Hematopoietic multipotent progenitor cell treated with erythropoietin and hydrocortisone succinate and interleukin-3 and kit ligand, for 17 days (in vitro differentiated cells): Measurements from ENCODE around the gene STC2.

ENCODE experiments used
- DNase-seq: peaks from one replicate; pipeline ENCODE4 v3.0.0-alpha.2; 2015; ENCODE audit warnings: low spot score

Gene STC2

GRCh38 chr5:173312821-173313220 is 15.4 kb downstream of the STC2 start:
- DNase-seq, result no peak

- DNase-seq, result no peak
Measured at GRCh38 chr5:173311818-173312585, 16.2 kb downstream of the STC2 start.

GRCh38 chr5:173310861-173311785 is 17.1 kb downstream of the STC2 start:
- DNase-seq, result no peak

GRCh38 chr5:173310218-173310769 is 17.9 kb downstream of the STC2 start:
- DNase-seq, result no peak

DNA sequence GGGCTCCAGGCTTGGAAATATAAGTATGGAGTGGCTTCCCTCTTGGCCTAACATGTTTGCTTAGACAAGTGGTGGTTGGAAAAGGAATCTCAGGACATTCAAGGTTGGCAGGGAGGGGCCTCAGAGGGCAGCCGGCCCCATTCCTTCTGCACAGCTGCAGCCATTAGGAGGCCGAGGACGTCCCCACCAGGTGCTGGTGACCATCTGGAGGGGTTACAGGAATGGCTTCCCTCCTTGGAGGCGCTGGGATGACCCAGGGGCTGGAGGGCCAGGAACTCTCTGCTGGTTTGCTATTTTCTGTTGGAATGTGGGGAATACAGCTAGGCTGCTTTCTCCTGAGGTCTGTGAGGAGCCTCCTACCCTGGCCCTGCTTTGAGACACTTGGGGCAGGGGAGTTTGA is 18.5 kb downstream of the STC2 start:
- DNase-seq, result no peak

GRCh38 chr5:173308226-173308625 is 20.0 kb downstream of the STC2 start:
- DNase-seq, result no peak

- DNase-seq, result no peak
Measured at GRCh38 chr5:173307695-173308094, 20.5 kb downstream of the STC2 start.

DNA sequence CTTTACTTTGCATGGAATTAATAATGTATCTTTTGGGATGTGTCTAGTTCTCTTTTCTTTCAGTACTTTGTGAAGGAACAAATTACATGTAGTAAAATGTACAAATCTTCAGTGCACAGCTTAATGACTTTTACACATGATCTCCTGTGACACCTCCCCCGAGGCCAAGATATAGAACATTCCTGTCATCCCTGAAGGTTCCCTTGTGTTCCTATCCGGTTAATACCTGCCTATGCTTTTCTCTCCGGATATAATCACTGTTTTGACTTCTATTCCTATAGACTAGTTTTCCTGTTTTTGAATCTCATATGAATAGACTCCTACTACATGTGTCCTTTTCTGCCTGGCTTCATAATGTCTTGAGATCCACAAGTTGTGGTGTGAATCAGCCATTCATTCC is 21.5 kb downstream of the STC2 start:
- DNase-seq, result no peak

DNA sequence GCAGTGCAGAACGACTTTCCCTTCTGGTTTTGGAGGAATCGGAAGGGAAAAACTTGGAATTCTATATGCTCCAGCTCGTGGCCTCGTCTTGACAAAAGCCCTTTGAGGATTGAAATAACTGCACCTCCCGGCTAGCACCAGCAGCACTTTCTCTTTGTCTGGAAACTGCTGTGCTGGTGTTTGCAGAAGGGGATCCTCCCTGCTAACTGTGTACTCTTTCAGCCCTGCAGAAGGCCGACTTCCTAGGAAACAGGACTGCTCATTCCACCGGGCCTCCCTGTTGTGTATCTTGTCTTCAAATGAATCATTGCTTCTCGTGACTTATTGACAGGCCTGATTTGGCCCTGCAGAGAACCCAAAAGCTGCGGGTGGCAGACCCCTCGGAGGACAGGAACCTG is 23.6 kb downstream of the STC2 start:
- DNase-seq, result no peak

GRCh38 chr5:173303878-173304590 is 24.2 kb downstream of the STC2 start:
- no peak for DNase-seq

DNA sequence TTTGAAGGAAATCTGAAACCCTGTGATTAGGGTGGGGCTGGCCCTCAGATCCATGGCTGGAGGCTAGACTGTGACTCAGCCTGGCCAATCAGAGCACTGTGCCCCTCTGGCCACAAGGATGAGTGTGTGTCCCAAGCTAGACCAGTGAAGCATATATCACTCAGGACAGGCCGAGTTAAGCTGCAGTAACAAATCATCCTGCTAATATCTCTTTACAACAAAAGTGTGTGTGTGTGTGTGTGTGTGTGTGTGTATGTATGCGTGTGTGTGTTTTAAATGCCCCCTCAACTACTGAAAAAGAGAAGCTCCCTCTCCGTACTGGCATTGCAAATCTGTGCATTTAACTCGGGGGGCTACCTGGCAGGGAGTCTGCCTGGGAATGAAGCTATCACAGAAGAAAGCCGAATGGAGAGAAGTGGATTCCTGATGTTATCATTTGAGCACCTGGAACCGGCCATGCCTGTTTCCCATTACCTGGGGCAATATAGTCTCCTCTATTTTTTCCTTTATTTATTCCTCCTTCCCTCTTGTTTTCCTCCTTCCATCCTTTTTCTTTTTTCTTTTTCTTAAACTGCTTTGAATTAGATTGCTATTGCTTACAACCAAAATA is 25.6 kb downstream of the STC2 start:
- DNase-seq, result no peak

- DNase-seq, result no peak
Measured at GRCh38 chr5:173301695-173302545, 26.3 kb downstream of the STC2 start.

DNA sequence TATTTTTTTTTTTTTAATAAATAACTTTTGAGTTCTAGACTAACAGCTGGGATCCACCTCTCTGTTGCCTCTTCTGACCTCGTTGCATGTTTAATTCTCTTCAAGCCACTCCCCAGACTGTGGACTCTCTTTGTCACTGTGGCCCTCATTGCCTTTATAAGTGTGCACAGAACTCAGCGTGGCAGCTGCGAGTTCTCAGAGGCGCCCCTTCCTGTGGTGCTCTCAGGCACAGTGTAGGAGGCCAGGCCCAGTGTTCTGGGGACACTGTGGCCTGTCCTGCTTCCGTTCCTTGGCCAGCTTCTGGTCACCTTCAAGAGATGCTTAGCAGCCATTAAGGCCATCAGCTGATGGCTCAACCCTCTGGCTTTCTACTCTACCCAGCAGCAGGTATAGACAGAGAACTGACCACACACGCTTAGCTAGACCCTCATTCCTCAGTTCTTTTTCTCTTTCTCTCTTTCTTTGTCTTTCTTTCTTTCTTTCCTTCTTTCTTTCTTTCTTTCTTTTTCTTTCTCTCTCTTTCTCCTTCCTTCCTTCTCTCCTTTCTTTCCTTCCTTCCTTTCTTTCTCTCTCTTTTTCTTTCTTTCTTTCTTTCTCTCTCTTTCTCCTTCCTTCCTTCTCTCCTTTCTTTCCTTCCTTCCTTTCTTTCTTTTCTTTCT is 27.7 kb downstream of the STC2 start:
- DNase-seq, result no peak

DNA sequence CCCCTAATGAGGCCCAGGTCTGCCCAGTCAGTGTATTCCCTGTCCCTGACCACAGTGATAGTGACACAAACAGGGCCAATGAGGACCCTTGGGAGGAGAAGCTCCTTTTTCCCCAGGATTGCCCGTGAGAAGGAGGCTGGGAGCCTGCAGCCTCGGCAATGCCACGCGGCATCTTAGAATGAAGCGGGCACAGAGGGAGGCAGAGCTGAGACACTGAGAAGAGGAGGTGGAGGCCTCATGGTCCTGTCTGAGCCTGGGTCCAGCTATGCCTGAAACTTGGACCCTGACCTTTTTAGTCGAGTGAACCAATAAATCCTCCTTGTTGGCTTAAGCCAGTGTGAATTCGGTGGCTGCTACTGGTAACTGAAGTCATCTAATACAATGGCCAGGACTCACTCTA is 28.4 kb downstream of the STC2 start:
- DNase-seq, result no peak

DNA sequence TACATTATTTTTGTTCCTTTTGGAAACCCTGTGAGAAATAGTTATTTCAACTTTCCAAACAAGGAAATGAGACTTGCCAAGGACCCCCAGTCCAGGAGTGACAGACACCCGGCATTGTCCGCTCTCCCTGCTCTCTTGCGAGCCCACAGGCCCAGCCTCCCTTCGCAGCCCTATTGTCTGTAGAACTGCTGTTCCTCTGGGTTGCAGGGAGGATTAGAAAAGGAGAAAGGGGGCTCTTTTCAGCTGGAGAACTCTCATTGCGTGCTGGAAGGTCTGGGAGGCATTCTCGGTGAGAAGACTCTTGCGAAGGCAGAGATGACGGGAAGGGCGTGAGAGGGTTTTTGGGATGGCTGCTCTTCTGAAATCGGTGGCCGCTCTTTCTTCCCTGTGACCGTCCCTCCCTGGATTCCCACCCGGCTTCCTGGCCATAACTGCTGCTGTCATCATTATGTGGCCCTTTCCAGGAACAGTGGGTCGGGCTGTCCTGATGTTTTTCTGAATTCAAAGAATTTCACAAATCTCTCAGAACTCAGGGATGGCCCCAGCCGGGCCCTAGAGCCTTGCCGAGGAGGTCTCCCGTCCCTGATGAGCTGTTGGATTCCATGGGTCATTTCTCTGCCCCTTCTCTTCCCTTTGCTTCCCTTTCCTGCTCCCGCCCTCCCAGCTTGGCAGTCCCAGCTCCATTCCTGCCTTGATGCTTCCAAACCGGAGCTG is 29.8 kb downstream of the STC2 start:
- DNase-seq, result no peak

DNA sequence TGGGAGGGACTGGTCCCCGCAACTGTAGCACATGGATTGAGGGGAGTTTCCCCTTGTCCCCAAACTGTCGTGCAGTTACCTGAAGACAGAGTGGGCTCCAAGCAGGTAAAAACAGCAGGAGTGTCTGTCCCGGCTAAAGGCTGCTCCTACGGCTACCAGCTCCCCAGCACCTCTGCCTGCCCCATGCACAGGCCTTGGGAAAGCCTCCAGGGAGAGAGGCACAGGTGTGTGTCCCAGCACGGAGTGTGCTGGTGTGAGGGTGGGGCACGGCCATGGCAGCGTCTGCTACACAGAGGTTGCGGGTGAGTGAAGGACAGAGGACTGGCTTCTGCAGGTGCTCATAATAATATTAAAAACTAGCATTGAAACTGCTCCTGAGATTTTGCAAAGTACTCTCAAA is 30.4 kb downstream of the STC2 start:
- DNase-seq, result no peak

DNA sequence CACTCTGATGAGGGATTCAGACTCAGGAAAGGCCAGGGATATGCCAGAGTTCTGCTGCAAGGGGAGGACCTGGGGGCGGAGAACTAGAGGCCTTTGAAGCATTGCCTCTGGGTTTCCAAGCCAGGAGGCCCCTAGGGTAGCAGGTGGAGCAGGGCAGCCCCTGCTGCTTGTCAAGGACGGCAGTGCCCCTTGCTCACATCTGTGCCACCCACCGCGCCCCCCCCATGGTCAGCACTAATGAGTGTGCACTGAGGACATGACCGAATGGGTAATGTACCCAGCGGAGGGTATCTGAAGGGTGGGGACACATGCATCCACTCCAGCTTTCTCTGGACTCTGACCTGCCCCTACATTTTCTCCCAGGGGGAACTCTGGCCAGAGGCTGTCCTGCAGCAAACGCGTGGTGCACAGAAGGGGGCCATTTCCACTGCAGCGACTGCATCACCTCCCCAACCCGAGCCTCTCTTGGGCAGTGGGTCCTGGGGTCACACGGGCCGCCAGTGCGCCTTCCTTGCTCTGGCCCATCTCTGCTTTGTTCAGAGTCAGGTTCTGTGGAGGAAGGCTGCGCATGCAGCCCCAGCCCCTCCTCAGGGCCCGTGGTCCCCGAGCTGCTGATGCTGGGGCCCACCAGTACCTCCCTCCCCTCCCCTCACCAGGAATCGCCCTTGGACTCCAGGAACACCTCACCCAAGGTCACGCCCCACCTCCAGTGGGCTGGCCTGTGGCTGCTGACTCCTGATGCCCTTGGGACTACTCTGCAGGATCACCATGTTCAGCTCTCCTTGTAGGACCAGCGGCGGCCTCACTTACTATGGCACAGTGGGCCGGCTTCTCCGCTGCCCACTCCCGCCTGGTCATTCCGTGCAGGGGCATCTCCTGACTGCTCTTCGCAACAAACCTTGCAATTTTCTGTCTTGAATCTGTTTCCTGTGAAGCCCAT is 31.2 kb downstream of the STC2 start:
- no peak for DNase-seq

GRCh38 chr5:173295796-173296195 is 32.4 kb downstream of the STC2 start:
- no peak for DNase-seq
